HG02642 (cell line): Measurements from ENCODE around the gene C6orf141.

Source experiments
- ATAC-seq: cut with Tn5 transposase; IDR thresholded peaks from one replicate; pipeline ENCODE4 v1.9.1; 2021; ENCODE audit warnings: mild to moderate bottlenecking; ENCODE audit not compliant: unreplicated experiment, poor library complexity

Gene C6orf141

GRCh38 chr6:49535795-49536194 lies 14.7 kb upstream of the C6orf141 start:
- ATAC-seq: no peak

DNA sequence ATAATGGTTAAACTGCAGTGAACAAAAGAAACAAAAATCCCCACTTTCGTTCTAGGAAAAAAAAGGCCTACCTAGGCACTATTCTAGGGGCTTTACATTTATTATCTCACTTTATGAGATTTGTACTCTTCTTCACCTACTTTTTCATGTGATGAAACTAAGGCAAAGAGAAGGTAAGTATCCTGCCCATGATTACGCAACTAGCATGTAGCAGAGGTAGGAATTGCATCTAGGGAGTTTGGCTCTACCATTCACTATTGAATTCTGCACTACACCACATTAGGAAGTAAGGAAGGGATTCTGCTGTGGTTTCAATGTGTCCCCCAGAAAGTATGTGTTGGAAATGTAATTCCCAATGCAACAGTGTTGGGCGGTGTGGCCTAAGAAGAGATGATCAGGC lies 11.4 kb upstream of the C6orf141 start:
- no peak for ATAC-seq

DNA sequence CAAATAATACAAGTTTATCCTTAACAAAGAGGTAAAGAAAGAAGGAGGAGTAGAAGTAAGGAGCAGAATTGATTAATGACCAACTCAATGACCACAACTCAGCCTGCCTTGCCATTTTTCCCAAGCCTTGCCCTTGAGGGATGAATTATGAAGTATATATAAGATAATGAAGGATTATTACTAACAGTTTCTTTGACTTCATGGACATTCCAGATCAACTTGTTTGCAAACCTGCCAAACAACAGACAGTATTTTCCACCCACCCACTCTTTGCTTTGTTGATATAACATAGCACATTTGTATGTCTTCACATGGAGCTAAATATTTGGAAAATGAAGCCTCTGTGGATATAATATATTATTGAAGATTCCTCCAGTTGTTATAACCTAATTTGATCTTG lies 9.9 kb upstream of the C6orf141 start:
- no peak for ATAC-seq

- no peak for ATAC-seq
Observed at GRCh38 chr6:49541210-49541724, 9.2 kb upstream of the C6orf141 start.

DNA sequence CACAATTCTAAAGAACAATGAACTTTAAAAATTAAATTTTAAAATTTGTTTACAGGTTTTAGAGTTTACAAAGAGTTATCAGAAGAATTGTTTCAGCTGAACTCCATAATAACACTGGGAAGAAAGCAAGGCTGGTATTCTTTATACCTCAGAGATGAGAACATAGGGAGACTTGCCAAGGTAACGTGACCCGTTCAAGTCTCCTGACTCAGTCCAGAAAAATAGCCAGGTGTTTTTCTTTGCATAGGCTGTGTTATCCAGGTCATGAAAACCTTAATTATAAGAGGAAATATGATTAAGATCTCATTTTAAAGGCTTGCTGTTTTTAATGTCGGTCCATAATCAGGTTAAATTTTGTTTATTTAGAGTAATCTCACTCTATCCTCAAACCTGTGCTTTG lies 8.5 kb upstream of the C6orf141 start:
- no peak for ATAC-seq

DNA sequence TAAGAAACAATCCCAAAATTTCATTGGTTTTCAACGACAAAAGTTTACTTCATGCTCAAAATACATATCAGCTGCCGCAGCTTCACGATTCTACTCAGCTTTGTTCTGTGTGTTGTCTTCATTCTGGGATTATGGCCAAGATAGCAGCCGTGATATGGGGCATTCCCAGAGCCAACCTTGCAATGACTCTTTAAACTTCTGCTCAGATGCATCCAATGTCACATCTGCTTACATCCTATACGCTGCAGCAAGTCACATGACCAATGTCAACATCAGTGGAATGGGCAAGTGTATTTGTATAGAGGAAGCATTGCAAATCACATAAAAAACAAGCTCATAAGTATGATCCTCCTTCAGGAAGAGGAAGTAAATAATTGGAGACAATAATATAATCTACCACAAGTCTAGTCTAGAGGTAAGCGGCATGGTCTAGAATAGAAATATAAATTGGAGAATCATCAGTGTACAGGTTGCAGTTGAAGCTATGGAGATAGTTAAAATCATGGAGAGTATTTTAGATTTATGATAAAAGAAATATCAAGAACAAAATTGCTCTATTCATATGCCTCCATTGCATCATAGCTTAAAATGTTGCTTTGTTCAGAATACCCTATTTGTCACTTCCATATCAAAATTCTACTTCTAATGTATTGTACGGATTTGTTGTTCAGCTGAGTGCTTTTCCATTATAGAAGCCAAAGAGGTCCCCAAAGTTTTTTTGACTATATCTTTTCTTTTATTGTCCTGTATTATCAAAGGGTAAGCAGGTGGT lies 7.2 kb upstream of the C6orf141 start:
- no peak for ATAC-seq

DNA sequence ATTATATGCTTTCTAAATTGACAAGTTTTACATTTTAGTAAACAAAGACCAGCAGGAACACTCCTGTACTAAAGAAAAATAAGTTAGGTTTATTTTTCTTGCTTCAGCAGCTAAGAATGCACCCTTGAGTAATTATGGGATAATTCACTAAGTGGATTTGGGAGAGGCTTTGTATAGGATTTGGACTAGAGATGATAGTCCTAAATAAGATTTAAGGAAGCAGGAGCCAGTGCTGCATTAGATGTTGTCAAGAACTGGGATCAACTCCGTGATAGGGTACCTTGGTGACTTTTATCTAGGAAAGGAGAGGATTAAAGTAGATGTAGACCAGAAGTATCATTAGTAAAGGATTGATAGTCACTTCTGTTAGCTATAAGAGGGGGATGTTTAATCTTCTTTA lies 4.1 kb upstream of the C6orf141 start:
- no peak for ATAC-seq

DNA sequence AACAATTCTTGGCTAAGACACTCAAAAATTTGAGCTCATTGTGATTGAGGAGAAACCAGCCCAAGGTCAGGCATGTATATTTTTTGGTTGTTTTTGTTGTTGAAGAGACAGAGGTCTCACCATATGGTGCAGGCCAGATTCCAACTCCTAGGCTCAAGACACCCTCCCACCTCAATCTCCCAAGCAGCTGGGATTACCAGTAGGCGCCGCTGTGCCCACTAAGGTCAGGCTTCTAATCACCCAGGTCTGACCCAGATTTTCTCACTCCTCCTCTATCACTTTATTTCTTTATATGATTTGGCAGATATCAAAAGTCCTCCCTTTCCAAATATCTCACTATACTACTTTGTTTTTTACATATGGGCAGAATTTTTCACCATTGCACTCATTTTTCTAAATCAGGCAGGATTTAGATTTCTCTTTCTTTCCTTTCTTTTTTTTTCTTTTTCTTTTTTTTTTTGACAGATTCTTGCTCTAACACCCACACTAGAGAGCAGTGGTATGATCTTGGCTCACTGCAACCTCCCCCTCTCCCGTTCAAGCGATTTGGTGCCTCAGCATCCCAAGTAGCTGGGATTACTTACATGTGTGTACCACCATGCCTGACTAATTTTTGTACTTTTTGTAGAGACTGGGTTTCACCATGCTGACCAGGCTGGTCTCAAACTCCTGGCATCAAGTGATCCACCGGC lies 1.7 kb upstream of the C6orf141 start:
- no peak for ATAC-seq

- ATAC-seq: no peak
Observed at GRCh38 chr6:49549691-49550491, 577 bp upstream of the C6orf141 start.

DNA sequence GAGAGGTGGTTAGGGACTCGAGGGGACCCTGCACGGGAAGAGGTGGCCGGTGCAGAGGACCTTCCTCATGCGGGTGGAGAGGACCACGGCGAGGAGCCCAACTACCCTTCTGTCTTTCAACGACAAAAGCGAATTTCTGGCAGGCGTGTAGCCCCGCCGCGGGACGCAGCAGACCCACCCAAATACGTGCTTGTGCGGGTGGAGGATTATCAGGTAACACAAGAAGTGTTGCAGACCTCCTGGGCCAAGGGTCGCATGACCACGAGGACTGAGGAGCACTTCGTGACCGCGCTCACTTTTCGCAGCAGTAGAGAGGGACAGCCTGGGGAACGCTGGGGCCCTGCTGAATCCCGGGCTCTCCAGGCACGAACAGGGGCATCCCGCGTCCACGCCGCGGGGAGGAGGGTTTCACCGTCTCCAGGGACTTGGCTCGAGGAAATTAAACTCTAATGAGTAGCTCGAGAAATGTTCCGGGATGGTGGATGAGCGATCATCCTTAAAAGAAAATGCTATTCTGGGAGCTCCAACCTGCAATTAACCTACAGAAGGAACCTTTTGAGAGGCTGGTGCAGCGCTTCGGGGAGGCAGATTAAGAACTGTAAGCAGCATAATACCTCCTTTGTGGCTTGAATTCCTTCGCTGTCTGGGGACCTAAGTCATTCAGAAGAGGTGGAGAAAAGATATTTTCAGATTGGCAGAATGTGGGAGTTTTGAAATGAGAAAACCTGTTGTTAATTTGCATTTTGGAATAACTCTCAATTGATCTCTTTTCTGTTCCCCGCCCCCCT lies 804 bp downstream of the C6orf141 start:
- peak; percentile 55 for ATAC-seq

DNA sequence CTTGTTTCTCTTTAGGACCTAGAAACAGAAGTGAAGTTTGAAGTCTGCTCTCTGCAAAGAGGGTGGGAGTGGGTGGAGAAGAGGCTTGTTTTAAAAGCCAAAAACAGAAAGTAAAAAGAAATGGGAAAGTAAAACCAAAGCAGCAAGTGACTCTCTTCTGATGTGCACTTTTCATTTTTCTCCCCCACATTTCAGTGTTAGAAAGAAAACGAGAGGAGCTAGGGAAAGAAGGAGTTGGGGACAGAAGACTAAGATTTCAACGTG lies 1.3 kb downstream of the C6orf141 start:
- peak; percentile 39 for ATAC-seq

DNA sequence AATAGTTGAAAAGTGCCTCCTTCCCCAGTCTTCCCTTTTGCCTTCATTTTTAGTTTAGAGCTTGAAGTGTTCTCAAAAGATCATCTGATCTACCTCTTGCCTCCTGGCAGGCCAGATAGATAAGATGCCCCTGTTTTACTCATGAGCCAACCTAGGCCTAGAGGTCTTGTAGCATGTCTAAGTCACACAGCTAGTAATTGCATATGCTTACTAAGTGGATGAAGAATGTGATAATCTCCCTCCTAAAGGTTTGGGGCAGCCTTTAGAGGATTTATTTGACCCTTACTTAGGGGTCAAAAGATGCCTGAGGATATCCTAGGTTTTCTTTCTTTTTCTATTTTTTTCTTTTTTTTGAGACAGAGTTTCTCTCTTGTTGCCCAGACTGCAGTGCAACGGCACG lies 2.1 kb downstream of the C6orf141 start:
- no peak for ATAC-seq

DNA sequence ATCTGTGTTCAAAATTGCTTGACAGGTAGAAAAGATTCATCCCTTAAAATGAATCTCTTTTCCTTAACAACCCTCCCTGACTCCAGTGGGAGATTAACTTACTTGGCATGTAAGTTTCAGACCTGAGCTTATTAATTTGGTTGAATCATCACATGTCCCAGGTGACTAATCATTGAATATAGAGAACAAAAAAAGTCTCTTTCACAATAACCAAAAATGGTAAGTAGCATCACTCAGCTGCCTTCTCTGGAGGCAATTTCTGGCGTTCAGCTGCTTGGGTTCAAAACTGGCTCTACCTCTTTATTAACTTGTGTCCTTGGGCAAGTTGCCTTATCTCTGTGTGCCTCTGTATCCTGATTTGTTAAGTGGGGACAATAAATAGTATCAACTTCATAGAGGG lies 2.9 kb downstream of the C6orf141 start:
- no peak for ATAC-seq

- ATAC-seq: no peak
Observed at GRCh38 chr6:49555951-49556350, 5.5 kb downstream of the C6orf141 start.

GRCh38 chr6:49556429-49556837 lies 6.0 kb downstream of the C6orf141 start:
- ATAC-seq: no peak

- no peak for ATAC-seq
Observed at GRCh38 chr6:49557177-49557576, 6.7 kb downstream of the C6orf141 start.

DNA sequence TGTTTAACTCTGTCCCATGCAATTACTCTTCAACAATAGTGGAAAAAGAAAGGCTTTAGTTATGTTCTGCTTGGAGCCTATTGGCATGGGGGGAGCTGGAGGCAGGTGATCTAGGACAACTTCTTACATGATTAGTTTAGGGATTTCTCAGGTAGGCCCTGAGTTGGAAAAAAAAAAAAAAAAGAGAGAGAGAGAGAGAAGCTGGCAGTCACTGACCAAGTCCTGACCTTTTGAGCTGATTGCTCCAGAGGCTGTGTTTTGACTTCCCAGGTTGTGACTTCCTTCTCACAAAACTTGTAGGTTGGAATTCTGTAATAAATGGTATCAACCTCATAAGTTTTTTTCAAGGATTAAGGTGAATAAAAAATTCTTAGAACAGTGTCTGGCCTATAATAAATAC lies 7.8 kb downstream of the C6orf141 start:
- ATAC-seq: no peak

DNA sequence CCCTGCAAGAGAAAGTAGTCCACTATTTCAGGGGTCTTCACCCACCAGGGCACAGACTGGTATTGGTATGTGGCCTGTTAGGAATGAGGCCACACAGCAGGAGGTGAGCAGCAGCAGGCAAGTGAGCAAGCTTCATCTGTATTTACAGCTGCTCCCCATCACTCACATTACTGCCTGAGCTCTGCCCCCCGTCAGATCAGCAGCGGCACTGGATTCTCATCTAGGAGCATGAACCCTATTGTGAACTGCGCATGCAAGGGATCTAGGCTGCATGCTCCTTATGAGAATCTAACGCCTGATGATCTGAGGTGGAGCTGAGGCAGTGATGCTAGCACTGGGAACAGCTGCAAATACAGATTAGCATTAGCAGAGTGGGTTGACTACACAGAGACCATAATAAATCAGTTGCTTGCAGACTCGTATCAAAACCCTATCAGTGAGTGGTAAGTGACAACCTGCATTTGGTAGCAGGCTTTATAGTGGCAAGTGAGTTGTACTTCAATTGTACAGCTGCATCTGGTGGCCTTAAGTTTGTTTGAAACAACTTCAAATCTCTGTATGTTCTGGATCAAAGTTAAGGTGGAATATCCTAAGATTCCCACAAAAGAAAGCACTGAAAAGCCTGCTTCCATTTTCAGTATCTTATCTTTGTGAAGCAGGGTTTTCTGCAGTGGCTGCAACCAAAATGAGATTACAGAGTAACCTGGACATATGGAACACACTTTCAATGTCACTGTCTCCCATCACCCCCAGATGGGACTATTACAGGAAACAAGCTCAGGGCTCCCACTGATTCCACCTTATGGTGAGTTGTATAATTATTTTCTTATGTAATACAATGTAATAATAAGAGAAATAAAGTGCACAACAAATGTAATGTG lies 12.8 kb downstream of the C6orf141 start:
- no peak for ATAC-seq

- ATAC-seq: no peak
Observed at GRCh38 chr6:49564552-49564951, 14.1 kb downstream of the C6orf141 start.

- no peak for ATAC-seq
Observed at GRCh38 chr6:49565261-49565660, 14.8 kb downstream of the C6orf141 start.
